ENCODE results near the gene KLB. TPM values are rescaled to one million over a fixed set of nuclear protein-coding genes. Genes with fewer than 3 reads are reported as not detected.
"Not testable (repeated sequence)": the region's sequence is repeated elsewhere in the genome, so short reads cannot be mapped to it uniquely, and the experiment has no call there.

The KLB gene
- total RNA-seq (2014; rRNA removed; shearing (Covaris generic)), result not detected in 2 replicates

- no peak for DNase-seq (ENCODE audit: low read depth)
These were observed at the start of gene KLB for GRCh38 chr4:39406763-39407583. TSS of gene KLB (plus strand) at chr4:39406930. CDS start at chr4:39406950, 20 bp downstream.

DNA sequence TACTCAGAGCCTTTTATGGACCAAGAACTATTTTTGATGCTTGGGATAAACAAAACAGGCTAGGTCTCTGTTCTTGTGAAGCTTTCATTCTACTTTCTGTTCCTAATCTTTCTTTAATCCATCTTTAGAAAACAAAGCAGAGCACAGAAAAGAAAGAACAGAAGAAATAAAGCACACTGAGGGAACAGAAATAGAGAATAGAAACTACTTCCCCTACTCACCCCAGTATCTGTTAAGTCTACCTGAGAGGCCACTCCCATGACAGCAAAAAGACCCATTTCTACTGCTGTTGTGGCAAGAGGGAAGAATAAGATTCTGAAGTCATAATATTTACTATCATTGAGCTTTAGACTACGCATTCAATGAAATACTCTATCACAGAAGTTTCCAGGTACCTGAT is 49.7 kb upstream of the KLB start:
- no peak for DNase-seq (ENCODE audit: low read depth)

DNA sequence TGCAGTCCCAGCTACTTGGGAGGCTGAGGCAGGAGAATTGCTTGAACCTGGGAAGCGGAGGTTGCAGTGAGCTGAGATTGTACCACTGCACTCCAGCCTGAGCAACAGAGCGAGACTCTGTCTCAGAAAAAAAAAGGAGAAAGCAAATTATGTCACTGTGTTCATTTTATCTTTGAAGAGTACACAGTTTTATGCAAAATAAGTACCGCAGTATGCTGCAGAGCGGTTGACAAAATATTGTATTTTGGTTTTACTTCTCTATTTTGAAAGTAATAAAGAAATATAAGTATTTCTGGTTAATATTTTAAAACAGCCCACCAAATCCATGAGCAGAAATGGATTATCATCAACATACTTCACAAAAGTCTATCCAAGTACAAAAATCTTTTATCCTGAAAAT is 46.1 kb upstream of the KLB start:
- not testable (repeated sequence) for DNase-seq (ENCODE audit: low read depth)

DNA sequence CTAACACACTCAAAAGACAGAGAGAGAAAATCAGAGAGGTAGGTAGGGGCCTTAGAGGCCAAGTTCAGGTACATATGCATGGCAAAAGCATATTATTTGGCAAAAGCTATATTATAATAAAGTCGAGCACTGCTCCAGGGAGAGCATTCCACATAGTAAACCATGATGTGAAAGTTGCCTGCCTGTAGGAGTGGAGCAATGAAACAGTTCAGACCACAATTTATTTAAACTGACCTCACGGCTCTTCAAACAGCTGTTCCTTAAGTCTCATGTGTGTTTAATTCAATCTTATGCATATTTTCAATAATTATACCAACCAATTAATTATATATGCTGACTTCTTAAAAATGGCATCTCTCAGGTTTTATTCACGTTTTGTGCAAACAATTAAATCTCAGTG is 43.9 kb upstream of the KLB start:
- DNase-seq (ENCODE audit: low read depth), result no peak

GRCh38 chr4:39363773-39364393 is 42.8 kb upstream of the KLB start:
- no peak for DNase-seq (ENCODE audit: low read depth)

- no peak for DNase-seq (ENCODE audit: low read depth)
These were observed 41.4 kb upstream of the KLB start for GRCh38 chr4:39365360-39365759.

DNA sequence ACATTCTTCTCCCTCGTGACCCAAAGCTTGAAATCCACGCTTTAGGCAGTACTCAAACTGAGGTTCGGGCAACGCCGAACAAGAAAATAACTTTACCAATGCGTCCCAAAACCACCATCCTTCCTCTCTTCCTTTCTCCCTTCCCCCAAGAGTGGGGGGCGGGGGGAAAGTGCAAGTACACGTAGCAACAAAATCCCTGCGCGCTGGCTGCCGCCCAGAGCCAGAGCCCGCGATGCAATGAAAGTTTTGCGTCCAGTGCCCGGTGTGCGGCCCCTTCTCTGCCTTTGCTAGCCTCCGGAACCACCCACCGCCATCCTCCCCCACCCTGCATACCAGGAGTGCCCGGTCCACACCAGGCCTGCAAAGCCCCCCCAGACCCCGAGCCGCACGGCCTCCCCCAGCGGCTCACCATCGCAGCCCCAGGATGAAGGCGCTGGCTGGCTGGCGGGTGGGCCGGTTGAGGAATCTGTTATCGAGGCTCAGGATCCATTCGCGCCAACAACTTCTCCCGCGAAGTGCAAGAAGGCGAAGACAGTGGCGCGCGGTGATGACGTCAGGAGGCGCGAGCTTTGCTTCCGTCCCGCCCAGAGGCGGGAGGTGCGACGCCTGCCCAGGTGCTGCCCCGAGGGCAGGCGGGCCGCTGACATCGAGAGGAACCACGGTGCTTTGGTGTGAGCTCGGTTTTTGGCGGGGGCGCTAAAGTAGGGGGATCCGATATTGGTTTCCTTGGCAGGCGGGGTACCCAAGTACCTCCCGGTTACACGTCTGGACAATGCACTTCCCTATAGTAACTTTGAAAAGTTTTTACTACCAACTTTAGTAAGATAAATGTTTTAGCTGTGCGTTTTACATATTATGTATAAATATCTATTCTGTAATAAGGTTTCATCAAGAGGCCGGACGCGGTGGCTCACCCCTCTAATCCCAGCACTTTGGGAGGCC is 40.6 kb upstream of the KLB start, which contains the start of gene RFC1:
RFC1 (minus strand) TSS at position 533 of the 942 bp plus-strand sequence; CDS start at position 412, 121 bp downstream.
- DNase-seq (ENCODE audit: low read depth), result peak; percentile 95

- no peak for DNase-seq (ENCODE audit: low read depth)
These were observed 39.6 kb upstream of the KLB start for GRCh38 chr4:39367166-39367565.

DNA sequence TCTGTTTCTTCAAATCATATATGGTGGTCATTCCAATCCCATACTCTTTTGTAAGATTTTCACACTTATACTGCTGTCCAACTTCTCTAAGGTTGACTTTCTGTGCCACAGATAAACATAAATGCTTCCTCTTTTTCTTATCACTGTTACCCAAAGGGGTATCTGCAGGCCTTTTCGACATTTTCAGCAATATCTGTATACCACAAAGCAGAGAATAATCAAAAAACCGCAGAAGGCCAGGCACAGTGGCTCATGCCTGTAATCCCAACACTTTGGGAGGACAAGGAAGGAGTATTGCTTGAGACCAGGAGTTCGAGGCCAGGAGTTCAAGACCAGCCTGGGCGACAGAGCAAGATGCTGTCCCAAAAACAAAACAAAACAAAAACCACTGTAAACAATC is 37.4 kb upstream of the KLB start:
- no peak for DNase-seq (ENCODE audit: low read depth)

- not testable (repeated sequence) for DNase-seq (ENCODE audit: low read depth)
These were observed 35.5 kb upstream of the KLB start for GRCh38 chr4:39371209-39371608.

DNA sequence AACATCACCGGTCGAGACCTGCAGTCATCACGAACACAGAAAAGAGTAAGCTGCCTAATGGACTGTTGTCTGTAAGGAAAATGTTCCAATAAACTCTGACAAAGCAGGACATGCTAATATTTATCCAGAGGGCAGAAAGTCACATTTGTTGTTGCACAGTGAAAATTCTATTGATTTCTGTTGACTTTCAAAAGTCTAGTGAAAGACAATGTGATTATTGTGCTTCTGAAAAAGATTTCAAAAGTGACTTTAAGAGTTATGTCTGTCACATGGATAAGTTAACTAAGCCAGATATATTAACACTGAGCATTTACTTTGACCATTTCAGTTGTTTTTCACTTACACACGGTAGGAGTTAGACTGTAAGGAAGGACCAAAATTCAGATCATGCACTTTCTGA is 31.3 kb upstream of the KLB start:
- no peak for DNase-seq (ENCODE audit: low read depth)

DNA sequence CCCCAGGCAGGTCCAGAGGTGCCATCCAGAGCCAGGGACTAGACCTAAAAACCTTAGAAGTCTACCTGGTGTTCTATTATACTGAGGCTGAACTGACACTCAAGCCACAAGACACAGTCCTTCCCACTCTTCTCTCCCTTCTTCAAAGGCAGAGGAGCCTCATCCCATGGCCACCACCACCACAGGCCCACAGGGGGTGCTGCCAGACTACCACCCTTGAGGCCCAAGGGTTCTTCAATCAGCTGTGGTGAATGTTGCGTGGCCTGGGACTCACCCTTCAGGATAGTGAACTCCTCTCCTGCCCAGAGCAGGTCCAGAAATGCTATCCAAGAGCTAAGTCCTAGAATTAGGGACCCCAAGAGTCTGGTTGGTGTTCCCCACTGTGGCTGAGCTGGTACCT is 23.0 kb upstream of the KLB start:
- DNase-seq (ENCODE audit: low read depth), result no peak

GRCh38 chr4:39384563-39384962 is 22.2 kb upstream of the KLB start:
- DNase-seq (ENCODE audit: low read depth), result no peak

DNA sequence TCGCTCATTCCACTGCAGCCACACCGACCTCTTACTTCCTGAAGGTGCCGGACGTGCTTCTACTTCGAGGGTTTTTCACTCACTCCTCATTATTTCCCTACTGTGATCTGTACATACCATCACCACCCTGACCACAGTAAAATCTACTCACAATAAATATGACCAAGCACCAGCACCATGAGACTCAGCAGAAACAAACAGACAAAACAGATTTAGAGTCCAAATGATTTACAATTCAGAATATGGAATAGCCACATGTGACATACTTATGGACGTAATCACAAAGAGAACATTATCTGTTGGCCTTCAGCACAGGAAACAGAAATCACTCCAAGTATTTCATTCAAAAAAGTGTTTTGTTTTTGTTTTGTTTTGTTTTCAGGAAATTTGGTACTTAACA is 16.1 kb upstream of the KLB start:
- no peak for DNase-seq (ENCODE audit: low read depth)

DNA sequence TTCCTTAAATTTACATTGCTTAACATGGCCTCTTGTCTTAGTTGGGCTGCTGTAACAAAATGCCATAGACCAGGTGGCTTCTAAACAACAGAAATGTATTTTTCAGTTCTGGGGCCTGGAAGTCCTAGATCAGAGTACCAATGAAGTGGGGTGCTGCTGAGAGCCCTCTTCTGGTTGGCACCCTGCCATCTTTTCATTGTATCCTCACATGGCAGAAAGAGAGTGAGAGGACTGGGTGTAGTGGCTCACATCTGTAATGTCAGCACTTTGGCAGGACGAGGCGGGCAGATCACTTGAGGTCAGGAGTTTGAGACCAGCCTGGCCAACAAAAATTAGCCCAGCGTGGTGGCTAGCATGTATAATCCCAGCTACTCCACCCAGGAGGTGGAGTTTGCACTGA is 12.0 kb upstream of the KLB start:
- no peak for DNase-seq (ENCODE audit: low read depth)

- DNase-seq (ENCODE audit: low read depth), result not testable (repeated sequence)
These were observed 5.1 kb upstream of the KLB start for GRCh38 chr4:39401640-39402039.

- DNase-seq (ENCODE audit: low read depth), result no peak
These were observed 805 bp downstream of the KLB start for GRCh38 chr4:39407584-39407885.

DNA sequence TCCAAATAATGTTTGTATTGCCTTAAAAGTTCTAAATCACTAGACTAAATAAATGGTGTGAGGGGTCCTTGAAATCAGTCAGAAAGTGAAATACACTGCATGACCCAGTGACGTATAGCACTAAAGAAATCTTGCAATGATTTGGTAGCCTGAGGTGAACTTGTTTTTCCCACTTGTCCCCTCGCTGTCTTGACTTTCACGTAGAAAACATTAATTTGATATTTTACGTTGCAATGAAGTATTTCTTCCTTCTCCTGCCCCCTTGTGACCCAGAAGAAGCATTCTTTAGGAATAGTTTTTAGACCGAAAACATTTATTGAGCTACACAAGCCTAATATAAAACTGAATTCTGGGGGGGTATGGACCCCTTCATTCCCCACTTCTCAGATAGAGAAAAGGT is 3.7 kb downstream of the KLB start:
- no peak for DNase-seq (ENCODE audit: low read depth)

DNA sequence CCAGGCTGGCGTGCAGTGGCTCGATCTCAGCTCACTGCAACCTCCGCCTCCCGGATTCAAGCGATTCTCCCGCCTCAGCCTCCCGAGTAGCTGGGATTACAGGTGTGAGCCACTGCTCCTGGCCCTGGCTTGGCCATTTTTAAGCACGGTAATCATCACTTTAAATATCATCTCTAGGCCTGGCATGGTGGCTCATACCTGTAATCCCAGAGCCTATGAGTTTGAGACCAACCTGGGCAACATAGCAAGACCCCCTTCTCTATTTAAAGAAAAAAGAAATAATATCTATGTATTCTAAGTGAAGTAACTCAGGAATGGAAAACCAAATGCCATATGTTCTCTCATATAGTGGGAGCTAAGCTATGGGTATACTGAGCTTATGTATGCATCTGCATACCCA is 4.8 kb downstream of the KLB start:
- DNase-seq (ENCODE audit: low read depth), result not testable (repeated sequence)

DNA sequence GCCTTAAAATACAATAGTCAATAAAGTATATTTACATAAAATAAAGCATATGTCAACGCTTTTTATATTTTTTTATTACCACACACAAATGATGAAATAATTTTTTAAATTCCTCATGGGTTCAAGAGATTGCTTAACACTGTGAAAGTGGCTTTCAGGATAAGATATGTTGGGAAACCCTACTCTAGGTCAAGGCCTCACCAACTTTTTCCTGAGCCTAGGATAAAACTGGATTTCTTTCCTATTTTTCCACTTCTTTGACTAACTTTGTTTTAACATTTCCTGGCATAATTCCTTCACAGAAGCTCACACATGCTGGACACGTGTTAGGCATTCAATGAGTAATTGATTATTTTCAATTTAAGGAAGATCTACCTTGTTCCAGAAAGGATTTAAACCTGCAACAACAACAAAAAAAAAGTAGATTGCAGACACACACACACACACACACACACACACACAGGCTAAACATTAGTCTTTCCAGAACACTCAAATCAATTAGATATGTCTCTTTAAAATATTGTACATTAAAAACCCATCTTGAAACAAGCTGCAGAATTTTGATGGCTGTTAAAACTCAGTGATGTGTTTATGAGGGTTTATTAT is 9.1 kb downstream of the KLB start:
- DNase-seq (ENCODE audit: low read depth), result no peak

GRCh38 chr4:39422247-39422646 is 15.5 kb downstream of the KLB start:
- no peak for DNase-seq (ENCODE audit: low read depth)

DNA sequence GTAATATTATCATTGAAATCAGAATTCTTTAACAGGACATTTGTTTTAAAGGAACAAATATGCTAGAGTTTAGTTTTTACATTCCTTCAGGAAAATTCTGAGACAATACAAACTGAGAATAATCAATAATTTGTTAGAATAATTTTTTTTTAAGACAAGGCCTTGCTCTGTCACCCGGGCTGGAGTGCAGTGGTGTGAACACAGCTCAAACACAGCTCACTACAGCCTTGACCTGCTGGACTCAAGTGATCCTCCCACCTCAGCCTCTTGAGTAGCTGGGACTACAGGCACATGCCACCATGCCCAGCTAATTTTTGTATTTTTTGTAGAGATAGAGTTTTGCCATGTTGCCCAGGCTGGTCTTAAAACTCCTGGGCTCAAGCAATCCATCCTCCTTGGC is 18.6 kb downstream of the KLB start:
- not testable (repeated sequence) for DNase-seq (ENCODE audit: low read depth)
